ENCODE measurements around the gene TPM1. TPM values are rescaled to one million over a fixed set of nuclear protein-coding genes. Genes with fewer than 3 reads are reported as not detected.

Gene TPM1
- total and polyA plus RNA-seq, 11 donors, result 9,722 to 18,689 (median 13,651) TPM

DNA sequence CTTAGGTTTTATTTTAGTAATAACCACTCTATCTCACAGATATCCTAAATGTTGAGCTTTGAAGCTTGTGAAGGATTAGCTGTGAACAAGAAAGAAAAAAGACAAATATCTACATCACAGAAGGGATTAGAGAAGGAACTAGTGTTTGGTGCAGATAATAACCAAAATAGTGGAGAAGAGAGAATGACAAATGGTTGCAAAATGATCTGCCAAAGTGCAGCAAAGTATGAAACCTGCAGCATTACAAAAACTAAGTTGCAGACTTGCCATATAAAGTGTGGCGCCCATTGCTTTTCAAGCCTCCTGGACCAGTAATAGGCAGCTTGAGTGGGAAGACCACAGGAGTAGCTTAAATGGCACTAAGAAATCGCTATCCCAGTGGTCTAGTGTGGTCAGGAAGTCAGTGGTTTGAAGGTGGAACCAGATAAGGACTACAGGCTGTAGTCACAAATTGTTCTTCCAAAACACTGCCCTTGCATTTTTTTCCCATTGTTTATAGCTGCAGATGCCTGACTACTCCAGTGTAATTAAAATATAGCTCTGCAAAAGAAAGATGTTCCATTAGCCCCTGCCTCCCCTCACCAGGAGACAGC lies 20.7 kb downstream of the TPM1 start:
- H3K4me3 ChIP-seq, result no peak overlapping the region
- intact Hi-C loops (cut with DNase I), result no loop called here
- WGBS, 4 donors, result 70 to 78% (median 76%) methylated on average over 2 of the region's 2 CpGs

DNA sequence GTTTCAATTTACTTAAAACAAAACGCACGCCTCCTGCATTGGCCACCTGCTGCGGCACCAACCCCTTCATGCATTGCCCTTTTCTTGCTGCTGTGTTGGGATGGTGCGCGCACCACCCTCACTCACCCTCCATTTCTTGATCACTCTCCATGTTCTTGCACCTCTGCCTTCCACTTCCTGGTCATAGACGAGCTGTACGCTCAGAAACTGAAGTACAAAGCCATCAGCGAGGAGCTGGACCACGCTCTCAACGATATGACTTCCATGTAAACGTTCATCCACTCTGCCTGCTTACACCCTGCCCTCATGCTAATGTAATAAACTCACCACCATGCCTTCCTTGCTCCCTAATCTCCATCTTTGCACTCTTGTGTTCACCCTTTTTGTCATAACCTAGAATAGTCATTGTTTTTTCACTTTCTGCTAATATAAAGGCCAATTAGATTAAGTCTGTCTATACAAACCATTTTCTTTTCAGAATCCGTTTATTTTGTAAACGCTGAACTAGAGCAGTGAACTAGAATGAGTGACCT lies 21.4 kb downstream of the TPM1 start:
- H3K36me3 ChIP-seq, result peaks cover 7 to 100% (median 89%) of the 10 kb centered on the region in 9 donors
- no peak for TF ChIP-seq POLR2A (IDR thresholded peaks at IDR 0.05)
- H3K27ac ChIP-seq, result peak overlapping the region in 5 of 12 donors; percentile 1 to 96 (median 16)
- no peak for DNase-seq
- 88 to 91% (median 89%) methylated on average over 13 of the region's 13 CpGs for WGBS, 4 donors
- no peak overlapping the region for H3K4me3 ChIP-seq
- H3K9me3 ChIP-seq, result no peaks in the 10 kb centered on the region
- no peaks in the 10 kb centered on the region for H3K27me3 ChIP-seq
- H3K4me1 ChIP-seq, result peaks cover 0 to 95% (median 48%) of the 10 kb centered on the region in 12 donors
- no peak for ATAC-seq
- intact Hi-C loops (cut with DNase I), result no loop called here

More for the DNA sequence above, 20.7 kb downstream of the TPM1 start:
- Histone ChIP-seq H3K27ac (peak overlapping the region in 6 of 12 donors; percentile 2 to 96 (median 12)), H3K9me3 (no peaks in the 10 kb centered on the region), H3K27me3 (no peaks in the 10 kb centered on the region), H3K4me1 (peaks cover 5 to 97% (median 52%) of the 10 kb centered on the region in 12 donors), H3K36me3 (peaks cover 7 to 100% (median 92%) of the 10 kb centered on the region in 9 donors)
- no peak for ATAC-seq
- TF ChIP-seq, protein P1, sequence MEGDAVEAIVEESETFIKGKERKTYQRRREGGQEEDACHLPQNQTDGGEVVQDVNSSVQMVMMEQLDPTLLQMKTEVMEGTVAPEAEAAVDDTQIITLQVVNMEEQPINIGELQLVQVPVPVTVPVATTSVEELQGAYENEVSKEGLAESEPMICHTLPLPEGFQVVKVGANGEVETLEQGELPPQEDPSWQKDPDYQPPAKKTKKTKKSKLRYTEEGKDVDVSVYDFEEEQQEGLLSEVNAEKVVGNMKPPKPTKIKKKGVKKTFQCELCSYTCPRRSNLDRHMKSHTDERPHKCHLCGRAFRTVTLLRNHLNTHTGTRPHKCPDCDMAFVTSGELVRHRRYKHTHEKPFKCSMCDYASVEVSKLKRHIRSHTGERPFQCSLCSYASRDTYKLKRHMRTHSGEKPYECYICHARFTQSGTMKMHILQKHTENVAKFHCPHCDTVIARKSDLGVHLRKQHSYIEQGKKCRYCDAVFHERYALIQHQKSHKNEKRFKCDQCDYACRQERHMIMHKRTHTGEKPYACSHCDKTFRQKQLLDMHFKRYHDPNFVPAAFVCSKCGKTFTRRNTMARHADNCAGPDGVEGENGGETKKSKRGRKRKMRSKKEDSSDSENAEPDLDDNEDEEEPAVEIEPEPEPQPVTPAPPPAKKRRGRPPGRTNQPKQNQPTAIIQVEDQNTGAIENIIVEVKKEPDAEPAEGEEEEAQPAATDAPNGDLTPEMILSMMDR (IDR thresholded peaks at IDR 0.05), result no peak
- no peak for TF ChIP-seq POLR2A (IDR thresholded peaks at IDR 0.05)
- no peak for DNase-seq

DNA sequence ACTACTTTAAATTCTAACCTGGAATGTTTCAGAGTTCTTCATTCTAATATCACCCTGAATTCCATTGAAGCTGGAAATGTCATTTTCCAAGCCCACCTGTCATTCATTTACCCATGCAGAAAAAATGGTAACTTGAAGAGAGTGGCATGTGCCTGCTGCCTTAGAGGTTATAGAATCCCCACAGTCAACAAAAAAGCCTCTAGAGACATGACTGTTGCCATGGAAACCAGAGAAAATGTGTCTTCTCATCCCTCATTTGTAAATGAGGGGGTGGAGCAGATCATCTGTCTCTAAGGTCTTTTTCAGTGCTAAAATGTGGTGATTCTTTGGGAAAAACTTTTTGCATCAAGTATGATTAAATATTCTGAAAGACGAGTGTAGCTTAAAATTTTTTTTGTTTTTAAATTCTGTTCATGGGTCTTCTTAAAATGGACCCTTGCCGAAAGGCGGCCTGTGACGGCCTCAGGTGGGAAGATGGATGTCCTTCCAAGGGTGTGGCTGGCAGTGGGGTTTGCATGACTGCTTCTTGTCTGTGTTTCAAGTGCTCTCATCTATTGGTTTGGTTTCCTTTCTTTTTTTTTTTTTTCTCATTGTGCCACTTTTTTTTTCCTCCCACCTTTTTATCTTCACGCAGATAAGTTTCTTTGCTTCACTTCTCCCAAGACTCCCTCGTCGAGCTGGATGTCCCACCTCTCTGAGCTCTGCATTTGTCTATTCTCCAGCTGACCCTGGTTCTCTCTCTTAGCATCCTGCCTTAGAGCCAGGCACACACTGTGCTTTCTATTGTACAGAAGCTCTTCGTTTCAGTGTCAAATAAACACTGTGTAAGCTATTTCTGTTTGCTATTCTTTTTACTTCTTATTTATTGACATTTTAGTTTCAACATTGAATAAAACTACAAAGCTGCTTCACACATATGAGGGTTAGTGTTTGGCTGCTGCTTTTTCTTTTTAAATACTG lies 23.0 kb downstream of the TPM1 start:
- no peak for ATAC-seq
- 66 to 77% (median 73%) methylated on average over 8 of the region's 8 CpGs for WGBS, 4 donors
- Histone ChIP-seq H3K27ac (peak overlapping the region in 3 of 12 donors; percentile 2 to 96 (median 15)), H3K4me1 (peaks cover 0 to 88% (median 35%) of the 10 kb centered on the region in 12 donors), H3K9me3 (no peaks in the 10 kb centered on the region), H3K36me3 (peaks cover 7 to 98% (median 81%) of the 10 kb centered on the region in 9 donors), H3K4me3 (no peak overlapping the region), H3K27me3 (no peaks in the 10 kb centered on the region)
- TF ChIP-seq, protein P1 (IDR thresholded peaks at IDR 0.05), result no peak
- TF ChIP-seq POLR2A (IDR thresholded peaks at IDR 0.05), result peak in 1 of 2 donors; percentile 15
- intact Hi-C loops (cut with DNase I), result no loop called here
- DNase-seq, result no peak

DNA sequence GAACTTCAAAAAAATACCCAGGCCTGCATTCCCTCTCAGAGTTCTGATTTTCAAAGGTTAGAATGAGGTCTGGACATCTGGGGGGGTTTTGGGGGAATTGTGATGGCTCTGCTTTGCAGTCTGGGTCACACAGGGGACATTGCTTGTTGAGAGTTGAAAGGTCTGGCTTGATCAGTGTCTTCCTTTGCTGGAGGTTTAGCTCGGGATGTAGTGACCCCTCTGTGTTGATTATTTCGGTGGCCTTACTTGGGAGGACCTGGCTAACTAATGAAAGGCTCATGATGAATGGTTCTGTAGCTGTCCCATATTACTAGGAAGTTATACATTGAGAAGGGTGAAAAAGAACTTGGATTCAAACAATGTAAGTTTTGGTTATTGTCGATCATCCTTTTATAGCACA lies 23.7 kb downstream of the TPM1 start:
- TF ChIP-seq POLR2A (IDR thresholded peaks at IDR 0.05), result no peak
- TF ChIP-seq, protein P1 (IDR thresholded peaks at IDR 0.05), result no peak
- Histone ChIP-seq H3K9me3 (no peaks in the 10 kb centered on the region), H3K4me3 (no peak overlapping the region), H3K4me1 (peaks cover 0 to 82% (median 27%) of the 10 kb centered on the region in 12 donors), H3K27me3 (no peaks in the 10 kb centered on the region), H3K36me3 (peaks cover 3 to 98% (median 76%) of the 10 kb centered on the region in 9 donors), H3K27ac (peak overlapping the region in 4 of 12 donors; percentile 2 to 96 (median 25))
- DNase-seq, result no peak
- intact Hi-C loops (cut with DNase I), result no loop called here
- no peak for ATAC-seq
- WGBS, 4 donors, result 59 to 74% (median 67%) methylated on average over 3 of the region's 3 CpGs
